B cell (primary cell): ENCODE results near the gene SLC30A2. TPM values are rescaled to one million over a fixed set of nuclear protein-coding genes. Genes with fewer than 3 reads are reported as not detected.
"Not testable (repeated sequence)": the region's sequence is repeated elsewhere in the genome, so short reads cannot be mapped to it uniquely, and the experiment has no call there.

ENCODE experiments used
- ATAC-seq: fragments of 200-7000 bp; cut with Tn5 transposase; one replicate; pipeline ENCODE4 v1.10.0; 2021; ENCODE audit warnings: low read depth, mild to moderate bottlenecking, moderate number of reproducible peaks, moderate library complexity
- CTCF ChIA-PET: fragments of 350-600 bp; sonication (Branson Sonifier 250); formaldehyde crosslinking; loops from one replicate; lab custom pipeline; 2021; ENCODE audit warnings: antibody characterized with exemption, inconsistent platforms; lab: Charles Lee
- POLR2A ChIA-PET: fragments of 350-600 bp; sonication (Branson Sonifier 250); formaldehyde crosslinking; loops from one replicate; lab custom pipeline; 2021; ENCODE audit warnings: antibody characterized with exemption; lab: Charles Lee
- DNase-seq: peaks from one replicate; pipeline ENCODE4 v3.0.0; 2013
- H2AFZ ChIP-seq: 2 replicates; pipeline ENCODE4 v1.6.1; 2012; ENCODE audit warnings: mild to moderate bottlenecking, low read depth, low read length; ENCODE audit not compliant: insufficient read depth, poor library complexity, severe bottlenecking
- H3K27ac ChIP-seq, 2 donors: 1 replicate in 1 of 2; 2 replicates in 1 of 2; pipeline ENCODE4 v1.5.1; 2012 to 2013; ENCODE audit warnings: low read length in 2 of 2, mild to moderate bottlenecking in 2 of 2, moderate library complexity in 1 of 2
- H3K27me3 ChIP-seq, 4 experiments: fragments of 200-600 bp in 1 of 4; sonication (generic) in 1 of 4; replicated peaks in 1 of 4; 1 replicate in 2 of 4; 2 replicates in 2 of 4; pipeline versions ENCODE4 v1.6.1 to v1.7.0; 2013 to 2016; ENCODE audit warnings: low read length in 3 of 4, mild to moderate bottlenecking in 2 of 4, mixed read lengths in 1 of 4, moderate library complexity in 1 of 4; ENCODE audit not compliant: insufficient read depth in 4 of 4, control insufficient read depth in 3 of 4; ENCODE audit errors: control extremely low read depth in 1 of 4
- H3K36me3 ChIP-seq, 2 experiments: replicated peaks in 1 of 2; 1 replicate in 1 of 2; 2 replicates in 1 of 2; pipeline versions ENCODE4 v1.6.1 to v1.7.1; 2013; ENCODE audit warnings: low read length in 1 of 2; ENCODE audit not compliant: insufficient read depth in 2 of 2, control insufficient read depth in 1 of 2; ENCODE audit errors: control extremely low read depth in 1 of 2, extremely low read depth in 1 of 2
- H3K4me1 ChIP-seq, 2 donors: fragments of 200-600 bp in 1 of 2; sonication (generic) in 1 of 2; 1 replicate in 1 of 2; 2 replicates in 1 of 2; pipeline versions ENCODE4 v1.5.1 to v1.6.1; 2013 to 2017; ENCODE audit warnings: low read length in 2 of 2; ENCODE audit not compliant: control insufficient read depth in 2 of 2, insufficient read depth in 2 of 2
- H3K4me2 ChIP-seq: replicated peaks from 2 replicates; pipeline ENCODE3; 2012; ENCODE audit warnings: mild to moderate bottlenecking, low read depth, low read length; ENCODE audit not compliant: poor library complexity, severe bottlenecking
- H3K4me3 ChIP-seq, 5 experiments: fragments of 200-600 bp in 1 of 5; sonication (generic) in 1 of 5; 1 replicate in 3 of 5; 2 replicates in 2 of 5; pipeline versions ENCODE4 v1.5.1 to v1.7.0; 2011 to 2016; ENCODE audit warnings: low read length in 4 of 5, mild to moderate bottlenecking in 4 of 5, low read depth in 2 of 5, control low read depth in 1 of 5, moderate library complexity in 1 of 5; ENCODE audit not compliant: insufficient read depth in 1 of 5; ENCODE audit errors: control extremely low read depth in 1 of 5, extremely low read depth in 1 of 5
- H3K79me2 ChIP-seq: fragments of 200-600 bp; sonication (generic); one replicate; pipeline ENCODE4 v1.6.0; 2016; ENCODE audit warnings: low read length; ENCODE audit not compliant: control insufficient read depth, insufficient read depth
- H3K9ac ChIP-seq: fragments of 200-600 bp; sonication (generic); 2 replicates; pipeline ENCODE4 v1.6.1; 2017; ENCODE audit warnings: mild to moderate bottlenecking, low read length, moderate library complexity
- H3K9me3 ChIP-seq, 3 donors: one replicate each; pipeline versions ENCODE4 v1.6.1 to v1.7.1; 2013; ENCODE audit warnings: low read length in 2 of 3; ENCODE audit not compliant: control insufficient read depth in 2 of 3, insufficient read depth in 1 of 3; ENCODE audit errors: control extremely low read depth in 1 of 3
- H4K20me1 ChIP-seq: 2 replicates; pipeline ENCODE4 v1.6.0; 2012; ENCODE audit warnings: mild to moderate bottlenecking, low read length; ENCODE audit not compliant: insufficient read depth, control insufficient read depth, poor library complexity, severe bottlenecking
- H3K27ac Mint-ChIP-seq: one replicate; pipeline ENCODE4 v1.8.0; 2021; ENCODE audit warnings: mixed read lengths
- H3K27me3 Mint-ChIP-seq: one replicate; pipeline ENCODE4 v1.8.0; 2021; ENCODE audit warnings: mixed read lengths
- H3K4me1 Mint-ChIP-seq: one replicate; pipeline ENCODE4 v1.8.0; 2021; ENCODE audit warnings: mixed read lengths
- H3K4me3 Mint-ChIP-seq: one replicate; pipeline ENCODE4 v1.8.0; 2021; ENCODE audit warnings: mixed read lengths
- H3K9me3 Mint-ChIP-seq: one replicate; pipeline ENCODE4 v1.8.0; 2022; ENCODE audit warnings: mixed read lengths; ENCODE audit not compliant: insufficient read depth
- CTCF ChIP-seq: fragments of 200-600 bp; IDR thresholded peaks from one replicate; pipeline ENCODE4 v1.8.0; 2022; ENCODE audit warnings: antibody characterized with exemption, mild to moderate bottlenecking
- EZH2 ChIP-seq: IDR thresholded peaks from 2 replicates; pipeline ENCODE4 v1.6.1; 2012; ENCODE audit warnings: borderline replicate concordance, low read depth, mild to moderate bottlenecking, moderate library complexity, low read length; ENCODE audit not compliant: insufficient read depth, poor library complexity, severe bottlenecking
- WGBS: methylation state at CpG from one replicate; pipeline ENCODE4 v1.1.5; 2013; ENCODE audit warnings: missing lambda C conversion rate; ENCODE audit not compliant: insufficient coverage; 5-methylcytosine and 5-hydroxymethylcytosine counted together
- intact Hi-C: fragments of 100-400 bp; cut with micrococcal nuclease; formaldehyde crosslinking; loops from one replicate; pipeline ENCODE4 v1.10.0; 2022
- polyA plus RNA-seq: library from polyadenylated mRNA; depleted of rRNA; stranded (reverse); fragments of >200 nt; gene quantifications from 2 replicates; pipeline ENCODE4 v1.2.3, GENCODE V29; 2012
- total RNA-seq, 2 donors: library from RNA; stranded (reverse); fragments of 120-200 nt in 1 of 2; gene quantifications; 1 replicate in 1 of 2; 2 replicates in 1 of 2; pipeline versions ENCODE4 v1.2.3 to v1.2.4, GENCODE V29; 2013 to 2022

The SLC30A2 gene
- total and polyA plus RNA-seq, 2 donors (not counting 1 experiment from before 2014, with no cell fraction given), result not detected

GRCh38 chr1:26094677-26095383 is 48.9 kb upstream of the SLC30A2 start:
- no peak overlapping the region for H3K4me2 ChIP-seq
- ChIA-PET CTCF (interaction anchor here (1.1 kb wide), 1 partner anchor 51 kb away, joined by 3 read pairs; no protein-coding TSS in a partner anchor), POLR2A (no interaction called here)
- Mint-ChIP-seq H3K27me3 (peaks cover 42% of the 10 kb centered on the region), H3K4me1 (no peaks in the 10 kb centered on the region), H3K9me3 (no peaks in the 10 kb centered on the region), H3K4me3 (no peak overlapping the region), H3K27ac (no peak overlapping the region)
- no peak overlapping the region for H3K4me3 ChIP-seq
- H3K27ac ChIP-seq, result no peak overlapping the region
- H3K27me3 ChIP-seq, result peaks cover 0 to 7% (median 0%) of the 10 kb centered on the region in 4 experiments
- DNase-seq (no peak), ATAC-seq (no peak)
- intact Hi-C loops, result no loop called here
- H3K79me2 ChIP-seq, result no peaks in the 10 kb centered on the region
- H3K36me3 ChIP-seq, result no peaks in the 10 kb centered on the region
- H4K20me1 ChIP-seq, result no peaks in the 10 kb centered on the region
- H3K9me3 ChIP-seq, result no peaks in the 10 kb centered on the region
- WGBS, result 77% methylated on average over 11 of the region's 17 CpGs
- TF ChIP-seq CTCF (no peak), EZH2 (no peak)
- no peaks in the 10 kb centered on the region for H3K4me1 ChIP-seq
- no peak overlapping the region for H2AFZ ChIP-seq
- no peak overlapping the region for H3K9ac ChIP-seq

- H3K27ac Mint-ChIP-seq, result no peak overlapping the region
- no peak for ATAC-seq
- no peaks in the 10 kb centered on the region for H3K4me1 Mint-ChIP-seq
- peaks cover 0 to 8% (median 0%) of the 10 kb centered on the region in 4 experiments for H3K27me3 ChIP-seq
- intact Hi-C loops, result no loop called here
- no peaks in the 10 kb centered on the region for H3K36me3 ChIP-seq
- H3K4me2 ChIP-seq, result no peak overlapping the region
- no peaks in the 10 kb centered on the region for H3K79me2 ChIP-seq
- 79% methylated on average over 5 of the region's 11 CpGs for WGBS
- DNase-seq, result no peak
- H2AFZ ChIP-seq, result no peak overlapping the region
- H3K4me1 ChIP-seq, result no peaks in the 10 kb centered on the region
- H3K4me3 ChIP-seq, result no peak overlapping the region
- no peak overlapping the region for H3K4me3 Mint-ChIP-seq
- no peak for TF ChIP-seq EZH2
- no peak for TF ChIP-seq CTCF
- peaks cover 42% of the 10 kb centered on the region for H3K27me3 Mint-ChIP-seq
- H3K9ac ChIP-seq, result no peak overlapping the region
- no peaks in the 10 kb centered on the region for H4K20me1 ChIP-seq
- no peaks in the 10 kb centered on the region for H3K9me3 ChIP-seq
- H3K27ac ChIP-seq, result no peak overlapping the region
- CTCF ChIA-PET, result no interaction called here
- POLR2A ChIA-PET, result no interaction called here
- no peaks in the 10 kb centered on the region for H3K9me3 Mint-ChIP-seq
Measured at GRCh38 chr1:26094076-26094669, 48.3 kb upstream of the SLC30A2 start.

GRCh38 chr1:26093569-26093968 is 47.7 kb upstream of the SLC30A2 start:
- H3K9ac ChIP-seq, H3K27ac Mint-ChIP-seq, H3K4me2 ChIP-seq, H3K4me1 ChIP-seq, H3K79me2 ChIP-seq, H3K4me1 Mint-ChIP-seq, H3K27me3 ChIP-seq, H3K9me3 Mint-ChIP-seq, DNase-seq, H3K9me3 ChIP-seq, H3K36me3 ChIP-seq, POLR2A ChIA-PET, H2AFZ ChIP-seq, H4K20me1 ChIP-seq, H3K27ac ChIP-seq, ATAC-seq, H3K4me3 ChIP-seq, CTCF ChIA-PET, intact Hi-C loops, H3K4me3 Mint-ChIP-seq: not testable (repeated sequence)
- WGBS, result 72% methylated on average over 2 of the region's 6 CpGs
- peaks cover 45% of the 10 kb centered on the region for H3K27me3 Mint-ChIP-seq
